ENCODE results near the gene IL6R.

IL6R gene

DNA sequence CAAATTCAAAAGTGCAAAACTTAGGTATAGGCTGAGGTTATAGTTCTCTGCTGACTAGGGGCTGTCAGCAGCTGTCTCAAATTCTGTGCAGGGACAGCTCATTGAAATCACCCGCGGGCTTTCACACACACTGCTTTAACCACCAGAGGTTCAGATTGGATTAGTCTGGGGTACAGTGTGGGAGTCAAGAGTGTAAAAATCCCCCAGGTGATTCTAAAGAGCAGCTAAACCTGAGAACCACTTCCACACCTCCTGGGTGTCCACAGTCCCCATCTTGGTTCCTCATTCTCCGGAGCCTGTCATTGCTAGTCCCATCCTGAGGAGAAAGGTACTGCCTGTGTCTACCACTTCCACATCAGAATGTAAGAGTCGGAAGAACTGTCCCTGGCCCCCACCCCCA lies 87.0 kb downstream of the IL6R start:
- TF ChIP-seq, protein P1, sequence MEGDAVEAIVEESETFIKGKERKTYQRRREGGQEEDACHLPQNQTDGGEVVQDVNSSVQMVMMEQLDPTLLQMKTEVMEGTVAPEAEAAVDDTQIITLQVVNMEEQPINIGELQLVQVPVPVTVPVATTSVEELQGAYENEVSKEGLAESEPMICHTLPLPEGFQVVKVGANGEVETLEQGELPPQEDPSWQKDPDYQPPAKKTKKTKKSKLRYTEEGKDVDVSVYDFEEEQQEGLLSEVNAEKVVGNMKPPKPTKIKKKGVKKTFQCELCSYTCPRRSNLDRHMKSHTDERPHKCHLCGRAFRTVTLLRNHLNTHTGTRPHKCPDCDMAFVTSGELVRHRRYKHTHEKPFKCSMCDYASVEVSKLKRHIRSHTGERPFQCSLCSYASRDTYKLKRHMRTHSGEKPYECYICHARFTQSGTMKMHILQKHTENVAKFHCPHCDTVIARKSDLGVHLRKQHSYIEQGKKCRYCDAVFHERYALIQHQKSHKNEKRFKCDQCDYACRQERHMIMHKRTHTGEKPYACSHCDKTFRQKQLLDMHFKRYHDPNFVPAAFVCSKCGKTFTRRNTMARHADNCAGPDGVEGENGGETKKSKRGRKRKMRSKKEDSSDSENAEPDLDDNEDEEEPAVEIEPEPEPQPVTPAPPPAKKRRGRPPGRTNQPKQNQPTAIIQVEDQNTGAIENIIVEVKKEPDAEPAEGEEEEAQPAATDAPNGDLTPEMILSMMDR (IDR thresholded peaks at IDR 0.05; ENCODE audit: insufficient read depth, low read depth, low read length, missing control alignments): no peak
- DNase-seq (ENCODE audit: low read depth): peak; percentile 47
- H3K4me3 ChIP-seq (ENCODE audit: low read depth, low read length): no peak overlapping the region

DNA sequence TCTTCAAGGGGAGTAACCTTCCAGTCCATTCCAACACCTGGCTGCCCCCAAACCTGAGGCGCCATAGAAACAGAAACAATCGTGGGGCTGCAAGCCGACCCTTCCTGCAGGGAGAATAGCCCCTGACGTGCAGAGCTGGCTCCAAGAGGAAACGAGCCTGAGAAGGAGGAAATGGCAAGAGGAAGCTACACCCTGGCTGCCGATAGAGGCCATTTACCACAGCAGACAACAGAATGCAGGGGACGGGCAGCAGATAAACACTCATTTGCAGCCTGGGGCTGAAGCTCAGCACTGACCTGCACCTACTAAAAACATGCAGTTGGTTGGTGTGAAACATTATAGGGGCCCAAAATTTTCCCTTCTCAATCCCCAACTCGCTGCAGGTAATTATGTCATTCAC lies 88.1 kb downstream of the IL6R start:
- TF ChIP-seq, protein P1 (IDR thresholded peaks at IDR 0.05; ENCODE audit: insufficient read depth, low read depth, low read length, missing control alignments): no peak
- H3K4me3 ChIP-seq (ENCODE audit: low read depth, low read length): no peak overlapping the region
- peak; percentile 52 for DNase-seq (ENCODE audit: low read depth)

DNA sequence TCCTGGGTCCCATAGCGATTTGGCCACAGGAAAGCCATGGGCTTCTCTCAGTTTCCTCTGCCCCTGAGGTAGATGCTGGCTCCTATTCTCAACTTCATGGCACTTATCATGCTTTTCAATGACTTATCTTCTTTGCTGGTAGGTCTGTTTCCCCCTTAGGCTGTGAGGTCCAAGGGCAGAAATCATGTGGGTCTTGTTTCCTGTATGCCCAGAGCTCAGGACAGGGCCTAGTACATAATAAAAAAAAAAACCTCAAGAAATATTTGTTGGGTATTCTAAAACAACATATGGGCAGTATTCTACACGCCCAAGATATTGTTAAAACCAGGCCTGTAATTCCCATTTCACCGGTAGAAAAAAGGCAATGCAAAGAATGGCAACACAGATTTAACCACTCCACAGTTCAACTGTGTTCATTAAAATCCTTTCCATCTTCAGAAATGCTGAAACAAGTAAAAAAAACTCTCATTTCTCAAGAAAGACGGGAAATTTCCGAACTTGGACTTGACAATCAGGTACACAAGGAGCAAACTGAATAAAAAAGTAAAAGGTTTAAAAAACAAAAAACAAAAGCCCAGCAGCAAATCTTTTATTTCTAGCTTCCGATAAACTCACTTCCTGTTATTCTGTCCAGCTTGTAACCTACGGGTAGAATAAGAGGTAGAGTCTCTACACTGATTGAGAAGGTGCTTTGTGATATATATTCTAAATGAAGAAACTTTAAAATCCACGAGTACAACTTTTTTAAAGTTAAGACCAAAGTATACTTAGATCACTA lies 90.5 kb downstream of the IL6R start:
- TF ChIP-seq, protein P1 (IDR thresholded peaks at IDR 0.05; ENCODE audit: insufficient read depth, low read depth, low read length, missing control alignments): no peak
- no peak overlapping the region for H3K4me3 ChIP-seq (ENCODE audit: low read depth, low read length)
- no peak for DNase-seq (ENCODE audit: low read depth)

DNA sequence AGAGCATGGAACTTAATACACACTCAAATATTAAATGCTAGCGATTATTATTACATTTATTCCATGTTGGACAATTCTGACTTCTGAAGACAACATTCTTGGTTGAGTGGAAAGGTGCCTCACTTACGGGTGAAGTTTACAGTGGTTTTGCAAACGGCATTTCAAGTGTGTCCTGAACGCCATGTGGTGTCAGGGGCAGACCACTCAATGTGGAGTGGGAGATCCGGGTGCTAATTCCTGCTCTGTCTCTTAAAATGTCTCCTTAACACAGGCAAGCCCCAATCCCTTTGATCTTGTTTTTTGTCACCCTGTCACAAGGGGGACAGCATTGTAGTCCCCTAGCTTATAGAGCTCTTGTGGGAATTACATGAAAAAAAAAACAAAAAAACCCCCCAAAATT lies 91.2 kb downstream of the IL6R start:
- DNase-seq (ENCODE audit: low read depth): no peak
- no peak overlapping the region for H3K4me3 ChIP-seq (ENCODE audit: low read depth, low read length)
- TF ChIP-seq, protein P1 (IDR thresholded peaks at IDR 0.05; ENCODE audit: insufficient read depth, low read depth, low read length, missing control alignments): no peak

DNA sequence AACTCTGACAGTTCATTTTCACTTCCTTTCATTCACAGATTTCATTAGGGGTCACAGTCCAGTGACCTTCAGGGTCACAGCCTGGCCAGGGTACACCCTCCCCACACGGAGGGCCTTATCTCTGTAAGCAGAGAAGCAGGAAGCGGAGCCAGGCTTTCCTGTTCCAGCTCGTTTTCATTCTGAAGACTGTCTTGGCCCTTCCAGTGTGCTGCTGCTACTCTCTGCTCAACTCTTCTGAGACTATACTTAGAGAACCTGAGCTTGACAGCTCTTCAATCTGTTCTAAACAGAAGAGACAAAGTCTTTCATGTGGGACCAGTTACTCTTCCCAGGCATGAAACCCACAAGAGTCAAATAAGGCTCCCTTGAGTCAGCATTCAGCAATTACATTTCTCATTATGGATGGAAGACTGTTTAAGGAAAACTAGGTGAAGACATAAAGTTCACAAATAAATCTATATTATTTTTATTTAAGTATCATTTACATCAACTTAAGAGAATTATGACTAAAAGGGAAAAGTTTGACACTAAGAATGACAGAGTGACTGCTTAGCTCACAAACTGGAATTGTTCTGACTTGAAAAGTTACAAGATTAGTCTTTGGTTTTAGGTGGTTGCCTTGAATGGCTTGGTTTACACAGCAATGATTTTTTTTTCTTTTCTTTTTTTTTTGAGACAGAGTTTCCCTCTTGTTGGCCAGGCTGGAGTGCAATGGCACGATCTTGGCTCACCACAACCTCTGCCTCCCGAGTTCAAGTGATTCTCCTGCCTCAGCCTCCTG lies 92.1 kb downstream of the IL6R start:
- DNase-seq (ENCODE audit: low read depth): peak; percentile 65
- TF ChIP-seq, protein P1 (IDR thresholded peaks at IDR 0.05; ENCODE audit: insufficient read depth, low read depth, low read length, missing control alignments): no peak
- peak overlapping the region; percentile 13; the same call in 1 of the 2 replicates for H3K4me3 ChIP-seq (ENCODE audit: low read depth, low read length)

DNA sequence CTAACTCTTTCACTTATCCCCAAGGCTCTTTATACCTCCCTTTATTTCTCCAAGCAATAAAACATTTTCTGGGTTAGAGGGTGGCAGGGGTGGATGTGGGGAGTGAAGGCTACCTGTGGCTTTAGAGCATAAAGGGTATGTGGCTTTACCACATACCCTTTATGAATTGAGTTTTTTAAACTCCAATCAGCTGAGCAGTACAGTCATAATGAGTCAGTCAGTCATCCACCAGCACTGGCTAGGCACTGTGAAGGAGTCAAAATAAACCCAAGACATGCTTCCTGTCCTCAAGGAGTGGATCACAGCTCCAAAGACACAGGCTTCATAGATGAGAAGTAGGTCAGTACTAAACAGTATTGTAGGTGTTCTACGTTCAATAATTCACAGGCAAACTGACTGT lies 94.3 kb downstream of the IL6R start:
- no peak overlapping the region for H3K4me3 ChIP-seq (ENCODE audit: low read depth, low read length)
- no peak for DNase-seq (ENCODE audit: low read depth)
- TF ChIP-seq, protein P1 (IDR thresholded peaks at IDR 0.05; ENCODE audit: insufficient read depth, low read depth, low read length, missing control alignments): no peak

Data from GM12865 (cell line).